Mucosa of descending colon (tissue), 3 donors: ENCODE measurements around the gene APBA2. TPM values are rescaled to one million over a fixed set of nuclear protein-coding genes. Genes with fewer than 3 reads are reported as not detected.
"Not testable (repeated sequence)": the region's sequence is repeated elsewhere in the genome, so short reads cannot be mapped to it uniquely, and the experiment has no call there.

Source experiments
- ATAC-seq: fragments of 200-7000 bp; cut with Tn5 transposase; one replicate; pipeline ENCODE4 v1.9.1; 2020; ENCODE audit warnings: mild to moderate bottlenecking, moderate library complexity
- DNase-seq, 3 donors: peaks; one replicate each; pipeline ENCODE4 v3.0.0-alpha.2; 2020
- H3K36me3 ChIP-seq: fragments of 200-600 bp; one replicate; pipeline ENCODE4 v1.8.0; 2021; ENCODE audit warnings: low read depth, mild to moderate bottlenecking
- H3K4me1 ChIP-seq: fragments of 200-600 bp; one replicate; pipeline ENCODE4 v1.8.0; 2021; ENCODE audit warnings: low read depth, mild to moderate bottlenecking
- H3K4me3 ChIP-seq: fragments of 200-600 bp; one replicate; pipeline ENCODE4 v1.8.0; 2021; ENCODE audit warnings: mild to moderate bottlenecking
- H3K9me3 ChIP-seq: fragments of 200-600 bp; one replicate; pipeline ENCODE4 v1.8.0; 2021; ENCODE audit warnings: mild to moderate bottlenecking
- intact Hi-C, 2 donors: fragments of 100-400 bp; cut with DNase I in 1 of 2; cut with micrococcal nuclease in 1 of 2; formaldehyde crosslinking; loops; one replicate each; pipeline versions ENCODE4 v1.11.0 to v1.11.1; 2022; cut with DNase I, micrococcal nuclease
- total RNA-seq, 3 donors: library from RNA; stranded (reverse); fragmentation: NEBNext Ultra II Directional in 2 of 3; extraction: Animal tissue kit (Norgen Biotek cat#: 25700) in 2 of 3; gene quantifications; one replicate each; pipeline versions ENCODE4 v1.2.1 to v1.2.4, GENCODE V29; 2021 to 2023
- TF ChIP-seq, protein P1 (sequence below): fragments of 200-600 bp; IDR thresholded peaks from one replicate; pipeline ENCODE4 v1.8.0; 2022; ENCODE audit warnings: antibody characterized with exemption, mild to moderate bottlenecking
- donor health status: DM: no; HTN: no; CAD: no; lungs with moderate emphysema.
- donor health status: DM: no; HTN: no; CAD: no.
- donor health status: DM: no; HTN: yes; CAD: no.

The APBA2 gene
- total RNA-seq, 3 donors from 2014 or later, result 0.69 to 2.0 (median 1.2) TPM

DNA sequence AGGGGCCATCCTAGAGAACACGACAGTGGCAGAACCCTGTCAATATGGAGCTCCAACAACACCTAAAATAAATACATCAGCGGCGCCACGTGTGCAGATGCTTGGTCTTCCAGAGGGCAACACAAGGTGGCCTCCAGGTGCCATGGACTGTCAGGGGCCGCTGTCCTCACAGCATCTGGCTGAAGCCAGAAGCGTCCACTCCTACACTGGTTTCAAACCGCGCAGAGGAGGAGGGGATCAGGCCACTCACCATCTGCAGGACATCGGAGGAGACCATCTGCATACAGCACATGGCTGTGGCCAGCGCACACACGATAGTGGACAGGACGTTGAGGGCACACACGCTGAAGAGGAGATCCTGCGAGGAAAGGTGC lies 265.7 kb downstream of the APBA2 start:
- H3K4me1 ChIP-seq, result no peaks in the 10 kb centered on the region
- intact Hi-C loops, result no loop called here
- ATAC-seq (no peak), DNase-seq (no peak)
- H3K4me3 ChIP-seq, result no peak overlapping the region
- H3K36me3 ChIP-seq, result no peaks in the 10 kb centered on the region
- no peaks in the 10 kb centered on the region for H3K9me3 ChIP-seq
- TF ChIP-seq, protein P1, sequence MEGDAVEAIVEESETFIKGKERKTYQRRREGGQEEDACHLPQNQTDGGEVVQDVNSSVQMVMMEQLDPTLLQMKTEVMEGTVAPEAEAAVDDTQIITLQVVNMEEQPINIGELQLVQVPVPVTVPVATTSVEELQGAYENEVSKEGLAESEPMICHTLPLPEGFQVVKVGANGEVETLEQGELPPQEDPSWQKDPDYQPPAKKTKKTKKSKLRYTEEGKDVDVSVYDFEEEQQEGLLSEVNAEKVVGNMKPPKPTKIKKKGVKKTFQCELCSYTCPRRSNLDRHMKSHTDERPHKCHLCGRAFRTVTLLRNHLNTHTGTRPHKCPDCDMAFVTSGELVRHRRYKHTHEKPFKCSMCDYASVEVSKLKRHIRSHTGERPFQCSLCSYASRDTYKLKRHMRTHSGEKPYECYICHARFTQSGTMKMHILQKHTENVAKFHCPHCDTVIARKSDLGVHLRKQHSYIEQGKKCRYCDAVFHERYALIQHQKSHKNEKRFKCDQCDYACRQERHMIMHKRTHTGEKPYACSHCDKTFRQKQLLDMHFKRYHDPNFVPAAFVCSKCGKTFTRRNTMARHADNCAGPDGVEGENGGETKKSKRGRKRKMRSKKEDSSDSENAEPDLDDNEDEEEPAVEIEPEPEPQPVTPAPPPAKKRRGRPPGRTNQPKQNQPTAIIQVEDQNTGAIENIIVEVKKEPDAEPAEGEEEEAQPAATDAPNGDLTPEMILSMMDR, result no peak

DNA sequence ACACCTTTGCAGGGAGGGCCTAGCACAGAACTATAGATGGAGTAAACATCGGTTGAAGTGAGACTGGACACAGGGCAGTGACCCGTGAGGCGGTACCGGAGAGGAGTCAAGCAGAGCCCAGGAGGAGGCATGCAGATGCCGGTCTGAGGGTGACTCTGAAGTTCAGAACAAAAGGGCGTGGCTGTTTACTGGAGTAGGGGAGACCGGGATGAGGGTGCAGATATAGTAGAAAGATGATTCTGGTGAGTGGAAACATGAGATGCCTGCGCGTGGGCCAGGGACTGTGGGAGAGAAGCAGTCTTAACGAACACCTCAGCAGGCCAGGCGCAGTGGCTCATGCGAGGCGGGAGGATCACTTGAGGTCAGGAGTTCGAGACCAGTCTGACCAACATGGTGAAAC lies 270.7 kb downstream of the APBA2 start:
- Histone ChIP-seq H3K9me3 (peaks cover 3% of the 10 kb centered on the region), H3K4me1 (no peaks in the 10 kb centered on the region), H3K4me3 (no peak overlapping the region), H3K36me3 (no peaks in the 10 kb centered on the region)
- ATAC-seq (no peak), DNase-seq (no peak)
- intact Hi-C loops, result no loop called here
- TF ChIP-seq, protein P1, result no peak

DNA sequence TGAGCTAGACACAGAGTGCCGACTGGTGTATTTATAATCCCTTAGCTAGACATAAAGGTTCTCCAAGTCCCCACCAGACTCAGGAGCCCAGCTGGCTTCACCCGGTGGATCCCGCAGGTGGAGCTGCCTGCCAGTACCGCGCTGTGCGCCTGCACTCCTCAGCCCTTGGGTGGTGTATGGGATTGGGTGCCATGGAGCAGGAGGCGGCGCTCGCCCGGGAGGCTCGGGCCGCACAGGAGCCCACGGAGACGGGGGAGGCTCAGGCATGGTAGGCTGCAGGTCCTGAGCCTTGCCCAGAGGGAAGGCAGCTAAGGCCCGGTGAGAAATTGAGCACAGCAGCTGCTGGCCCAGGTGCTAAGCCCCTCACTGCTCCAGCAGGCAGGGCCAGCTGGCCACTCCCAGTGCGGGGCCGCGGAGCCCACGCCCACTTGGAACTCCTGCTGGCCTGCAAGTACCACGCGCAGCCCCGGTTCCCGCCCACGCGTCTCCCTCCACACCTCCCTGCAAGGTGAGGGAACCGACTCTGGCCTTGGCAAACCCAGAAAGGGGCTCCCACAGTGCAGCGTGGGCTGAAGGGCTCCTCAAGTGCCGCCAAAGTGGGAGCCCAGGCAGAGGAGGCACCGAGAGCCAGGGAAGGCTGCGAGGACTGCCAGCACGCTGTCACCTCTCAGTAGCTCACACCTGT lies 274.1 kb downstream of the APBA2 start:
- Histone ChIP-seq H3K9me3 (peaks cover 10% of the 10 kb centered on the region), H3K36me3 (no peaks in the 10 kb centered on the region), H3K4me3 (no peak overlapping the region), H3K4me1 (no peaks in the 10 kb centered on the region)
- DNase-seq, result no peak
- no peak for ATAC-seq
- TF ChIP-seq, protein P1, result no peak
- intact Hi-C loops, result no loop called here

DNA sequence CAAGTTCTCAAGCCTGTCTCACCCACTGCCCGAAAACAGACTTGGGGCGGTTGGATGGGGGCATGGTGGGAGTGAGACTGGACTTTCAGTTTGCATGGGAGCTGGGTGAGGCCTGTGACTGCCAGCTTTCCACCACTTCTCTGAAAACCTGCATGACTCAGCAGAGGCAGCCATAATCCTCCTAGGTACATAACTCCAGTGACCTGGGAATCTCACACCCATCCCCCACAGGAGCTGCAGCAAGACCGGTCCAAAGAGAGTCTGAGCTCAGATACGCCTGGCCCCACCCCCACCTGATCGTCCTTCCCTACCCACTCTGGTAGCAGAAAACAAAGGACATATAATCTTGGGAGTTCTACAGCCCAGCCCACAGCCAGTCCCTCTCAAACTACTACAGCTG lies 276.6 kb downstream of the APBA2 start:
- Histone ChIP-seq H3K4me1 (no peaks in the 10 kb centered on the region), H3K36me3 (no peaks in the 10 kb centered on the region), H3K4me3 (no peak overlapping the region), H3K9me3 (peaks cover 10% of the 10 kb centered on the region)
- TF ChIP-seq, protein P1, result no peak
- ATAC-seq (no peak), DNase-seq (no peak)
- intact Hi-C loops, result no loop called here

DNA sequence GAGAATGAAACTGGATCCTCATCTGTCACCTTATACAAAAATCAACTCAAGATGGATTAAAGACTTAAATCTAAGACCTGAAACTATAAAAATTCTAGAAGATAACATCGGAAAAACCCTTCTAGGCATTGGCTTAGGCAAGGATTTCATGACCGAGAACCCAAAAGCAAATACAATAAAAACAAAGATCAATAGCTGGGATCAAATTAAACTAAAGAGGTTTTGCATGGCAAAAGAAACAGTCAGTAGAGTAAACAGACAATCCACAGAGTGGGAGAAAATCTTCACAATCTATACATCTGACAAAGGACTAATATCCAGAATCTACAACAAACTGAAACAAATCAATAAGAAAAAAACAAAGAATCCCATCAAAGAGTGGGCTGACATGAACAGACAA lies 281.3 kb downstream of the APBA2 start:
- not testable (repeated sequence) for H3K4me3 ChIP-seq

More for the DNA sequence above, 281.3 kb downstream of the APBA2 start:
- ATAC-seq, H3K4me1 ChIP-seq, H3K9me3 ChIP-seq, H3K36me3 ChIP-seq, DNase-seq, intact Hi-C loops: not testable (repeated sequence)

Other genes with a start within 250 kb of the APBA2 start
- 1 to 10 TPM in 1 of 3 donors, under 1 TPM in 1, not detected in 1; 0.80 to 1.3 TPM for gene GOLGA8M, start 173.6 kb upstream of the APBA2 start, total RNA-seq
- gene GOLGA6L7, start 37.3 kb upstream of the APBA2 start, total RNA-seq, result not detected